Measurements from ENCODE around the gene LRRC32. TPM values are rescaled to one million over a fixed set of nuclear protein-coding genes. Genes with fewer than 3 reads are reported as not detected.
A peak's percentile ranks its signal among the peaks of the same experiment; 100 is the strongest.

LRRC32 gene
- polyA plus RNA-seq, 3 donors = 1.5 TPM; not detected in 2

DNA sequence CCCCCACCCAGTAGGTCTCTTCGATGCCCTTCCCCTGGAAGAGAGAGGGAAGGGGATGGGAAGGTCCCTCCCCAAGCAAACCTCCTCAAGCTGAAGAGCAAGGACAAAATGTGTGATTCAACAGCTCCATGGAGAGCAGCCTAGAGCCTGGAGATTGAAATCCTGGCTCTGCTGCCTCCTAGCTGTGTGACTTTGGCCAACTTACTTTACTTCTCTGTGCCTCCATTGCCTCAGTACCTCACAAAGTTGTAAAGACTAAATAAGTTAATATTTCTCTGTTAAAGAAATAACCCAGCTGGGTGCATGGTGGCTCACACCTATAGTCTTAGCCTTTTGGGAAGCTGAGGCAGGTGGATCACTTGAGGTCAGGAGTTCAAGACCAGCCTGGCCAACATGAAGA lies 21.1 kb upstream of the LRRC32 start:
- Mint-ChIP-seq H3K4me3 (no peak overlapping the region), H3K4me1 (peaks cover 18% of the 10 kb centered on the region), H3K27ac (peak overlapping the region in 1 of 7 donors; percentile 21), H3K27me3 (ENCODE audit: low read depth in 3 of 3) (peaks cover 17 to 19% (median 18%) of the 10 kb centered on the region in 3 donors), H3K36me3 (no peaks in the 10 kb centered on the region), H3K9me3 (no peaks in the 10 kb centered on the region)
- intact Hi-C loops (cut with micrococcal nuclease) = no loop called here
- no peaks in the 10 kb centered on the region for H3K36me3 ChIP-seq (replicated peaks in 1 of 2; ENCODE audit: control insufficient read depth in 1 of 2, insufficient read depth in 2 of 2, low read length in 2 of 2)
- H3K9ac ChIP-seq (ENCODE audit: insufficient read depth, low read length, poor library complexity, severe bottlenecking) = no peak overlapping the region
- no peak overlapping the region for H2AFZ ChIP-seq (ENCODE audit: insufficient read depth, low read depth, low read length, poor library complexity, severe bottlenecking)
- H3K27me3 ChIP-seq (ENCODE audit: control insufficient read depth in 2 of 2, insufficient read depth in 2 of 2, low read length in 2 of 2) = no peaks in the 10 kb centered on the region
- WGBS (ENCODE audit: insufficient coverage) = no CpG with 5 or more reads among the region's 1 CpG
- no peaks in the 10 kb centered on the region for H3K9me3 ChIP-seq (replicated peaks in 1 of 2; ENCODE audit: control insufficient read depth in 1 of 2, insufficient read depth in 1 of 2, low read length in 2 of 2)
- TF ChIP-seq, protein P1, sequence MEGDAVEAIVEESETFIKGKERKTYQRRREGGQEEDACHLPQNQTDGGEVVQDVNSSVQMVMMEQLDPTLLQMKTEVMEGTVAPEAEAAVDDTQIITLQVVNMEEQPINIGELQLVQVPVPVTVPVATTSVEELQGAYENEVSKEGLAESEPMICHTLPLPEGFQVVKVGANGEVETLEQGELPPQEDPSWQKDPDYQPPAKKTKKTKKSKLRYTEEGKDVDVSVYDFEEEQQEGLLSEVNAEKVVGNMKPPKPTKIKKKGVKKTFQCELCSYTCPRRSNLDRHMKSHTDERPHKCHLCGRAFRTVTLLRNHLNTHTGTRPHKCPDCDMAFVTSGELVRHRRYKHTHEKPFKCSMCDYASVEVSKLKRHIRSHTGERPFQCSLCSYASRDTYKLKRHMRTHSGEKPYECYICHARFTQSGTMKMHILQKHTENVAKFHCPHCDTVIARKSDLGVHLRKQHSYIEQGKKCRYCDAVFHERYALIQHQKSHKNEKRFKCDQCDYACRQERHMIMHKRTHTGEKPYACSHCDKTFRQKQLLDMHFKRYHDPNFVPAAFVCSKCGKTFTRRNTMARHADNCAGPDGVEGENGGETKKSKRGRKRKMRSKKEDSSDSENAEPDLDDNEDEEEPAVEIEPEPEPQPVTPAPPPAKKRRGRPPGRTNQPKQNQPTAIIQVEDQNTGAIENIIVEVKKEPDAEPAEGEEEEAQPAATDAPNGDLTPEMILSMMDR (IDR thresholded peaks at IDR 0.05) = no peak
- no peak overlapping the region for H3K4me2 ChIP-seq (replicated peaks; ENCODE audit: extremely low read depth, low read length, poor library complexity, severe bottlenecking)
- H3K79me2 ChIP-seq (ENCODE audit: insufficient read depth, low read length) = no peaks in the 10 kb centered on the region
- H3K4me1 ChIP-seq (ENCODE audit: control insufficient read depth in 1 of 2, insufficient read depth in 2 of 2, low read length in 2 of 2) = peaks cover 5 to 7% of the 10 kb centered on the region in 2 donors
- peak in 1 of 3 donors; percentile 49 for DNase-seq
- no peak overlapping the region for H3K4me3 ChIP-seq (replicated peaks in 1 of 3; ENCODE audit: low read depth in 2 of 3, low read length in 3 of 3)
- no peaks in the 10 kb centered on the region for H4K20me1 ChIP-seq (ENCODE audit: insufficient read depth, low read length)
- H3K27ac ChIP-seq (ENCODE audit: low read depth in 1 of 2, low read length in 2 of 2) = no peak overlapping the region

GRCh38 chr11:76690736-76691135 lies 20.2 kb upstream of the LRRC32 start:
- TF ChIP-seq, protein P1 (IDR thresholded peaks at IDR 0.05) = no peak
- peak overlapping the region in 4 of 7 donors; percentile 1 to 88 (median 48) for H3K27ac Mint-ChIP-seq
- H3K9me3 ChIP-seq (replicated peaks in 1 of 2; ENCODE audit: control insufficient read depth in 1 of 2, insufficient read depth in 1 of 2, low read length in 2 of 2) = no peaks in the 10 kb centered on the region
- H3K4me1 Mint-ChIP-seq = peaks cover 27% of the 10 kb centered on the region
- no peak overlapping the region for H3K4me3 ChIP-seq (replicated peaks in 1 of 3; ENCODE audit: low read depth in 2 of 3, low read length in 3 of 3)
- no peaks in the 10 kb centered on the region for H3K79me2 ChIP-seq (ENCODE audit: insufficient read depth, low read length)
- H3K36me3 ChIP-seq (replicated peaks in 1 of 2; ENCODE audit: control insufficient read depth in 1 of 2, insufficient read depth in 2 of 2, low read length in 2 of 2) = no peaks in the 10 kb centered on the region
- H3K9ac ChIP-seq (ENCODE audit: insufficient read depth, low read length, poor library complexity, severe bottlenecking) = no peak overlapping the region
- H3K4me2 ChIP-seq (replicated peaks; ENCODE audit: extremely low read depth, low read length, poor library complexity, severe bottlenecking) = no peak overlapping the region
- no peaks in the 10 kb centered on the region for H3K27me3 ChIP-seq (ENCODE audit: control insufficient read depth in 2 of 2, insufficient read depth in 2 of 2, low read length in 2 of 2)
- H3K4me3 Mint-ChIP-seq = no peak overlapping the region
- H3K27me3 Mint-ChIP-seq (ENCODE audit: low read depth in 3 of 3) = peaks cover 11 to 16% (median 14%) of the 10 kb centered on the region in 3 donors
- no peaks in the 10 kb centered on the region for H4K20me1 ChIP-seq (ENCODE audit: insufficient read depth, low read length)
- H2AFZ ChIP-seq (ENCODE audit: insufficient read depth, low read depth, low read length, poor library complexity, severe bottlenecking) = no peak overlapping the region
- H3K9me3 Mint-ChIP-seq = no peaks in the 10 kb centered on the region
- peak; percentile 56 to 91 (median 65) for DNase-seq
- intact Hi-C loops (cut with micrococcal nuclease) = no loop called here
- WGBS (ENCODE audit: insufficient coverage) = 100% methylated on average over 2 of the region's 3 CpGs
- peaks cover 14 to 17% of the 10 kb centered on the region in 2 donors for H3K4me1 ChIP-seq (ENCODE audit: control insufficient read depth in 1 of 2, insufficient read depth in 2 of 2, low read length in 2 of 2)
- H3K27ac ChIP-seq (ENCODE audit: low read depth in 1 of 2, low read length in 2 of 2) = no peak overlapping the region
- no peaks in the 10 kb centered on the region for H3K36me3 Mint-ChIP-seq

Data from CD14-positive monocyte (primary cell).